NCI-H1105 (cell line): Measurements from ENCODE around the gene GNPDA1.
A peak's percentile ranks its signal among the peaks of the same experiment; 100 is the strongest.
"Not testable (repeated sequence)": the region's sequence is repeated elsewhere in the genome, so short reads cannot be mapped to it uniquely, and the experiment has no call there.

ENCODE experiments used
- DNase-seq: peaks from one replicate; lab custom pipeline; 2025; lab: John Stamatoyannopoulos, UW

GNPDA1 gene

GRCh38 chr5:142012792-142013388 is at the start of gene GNPDA1:
Gene GNPDA1 (minus strand): TSS chr5:142013027. CDS start chr5:142012035, 992 bp downstream.
- no peak for DNase-seq

- DNase-seq = no peak
These were observed 46.6 kb upstream of the GNPDA1 start for GRCh38 chr5:142059304-142059940.

DNA sequence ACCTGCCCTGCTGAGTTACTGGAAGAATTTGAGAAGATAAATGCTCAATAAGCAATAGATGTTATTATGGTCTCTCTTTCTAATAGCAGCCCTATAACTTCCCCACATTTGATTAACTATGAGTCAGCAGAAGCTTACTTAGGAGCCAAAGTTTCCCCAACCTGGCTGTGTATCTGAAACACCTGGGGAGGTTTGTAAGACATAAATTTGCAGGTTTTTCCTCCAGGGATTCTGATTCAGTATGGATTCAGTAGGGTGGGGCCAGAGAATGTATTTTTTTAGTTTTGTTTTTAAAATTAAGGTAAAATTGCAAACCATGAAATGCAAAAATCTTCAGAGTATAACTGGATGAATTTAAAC is 44.9 kb upstream of the GNPDA1 start:
- DNase-seq = no peak

DNA sequence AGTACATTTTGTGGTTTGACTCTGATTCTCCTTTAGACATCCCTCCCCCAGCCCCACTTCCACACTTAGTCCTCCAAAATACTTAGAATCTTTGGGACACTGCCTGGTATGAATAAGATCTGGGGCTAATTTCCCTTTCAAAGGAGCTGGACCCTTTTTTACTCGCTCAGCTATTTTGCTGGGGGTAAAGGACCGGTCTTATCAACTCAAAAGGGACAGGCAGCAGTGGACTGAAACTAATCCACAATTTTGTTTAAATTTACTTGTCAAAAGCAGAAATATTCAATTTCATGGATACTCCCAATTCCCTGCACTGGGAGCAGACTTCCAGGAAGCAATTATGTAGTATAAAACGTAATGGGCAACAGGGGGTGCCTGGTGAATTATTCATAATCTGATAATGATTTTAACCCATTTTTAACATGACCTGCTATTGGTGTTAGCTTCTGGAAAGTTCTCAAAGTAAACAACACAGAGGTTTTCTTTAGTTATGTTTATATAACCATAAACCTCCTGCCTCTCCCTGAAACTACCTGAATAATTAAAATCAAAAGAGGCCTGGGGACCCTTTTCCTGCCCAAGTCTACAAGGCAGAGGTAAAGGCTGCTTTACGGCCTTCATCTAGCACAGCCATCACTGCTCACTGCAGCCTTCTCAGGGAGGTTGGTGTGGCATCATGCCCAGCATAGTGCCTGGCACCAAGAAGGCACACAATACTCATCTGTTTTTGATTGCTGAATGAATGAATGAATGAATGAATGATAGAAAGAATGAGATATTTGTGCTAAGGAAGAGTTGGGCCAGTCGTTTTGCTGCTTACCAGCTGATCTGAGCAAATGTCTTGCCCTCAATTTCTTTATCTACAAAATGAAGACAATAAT is 44.2 kb upstream of the GNPDA1 start:
- DNase-seq = no peak

GRCh38 chr5:142055301-142055700 is 42.5 kb upstream of the GNPDA1 start:
- no peak for DNase-seq

DNA sequence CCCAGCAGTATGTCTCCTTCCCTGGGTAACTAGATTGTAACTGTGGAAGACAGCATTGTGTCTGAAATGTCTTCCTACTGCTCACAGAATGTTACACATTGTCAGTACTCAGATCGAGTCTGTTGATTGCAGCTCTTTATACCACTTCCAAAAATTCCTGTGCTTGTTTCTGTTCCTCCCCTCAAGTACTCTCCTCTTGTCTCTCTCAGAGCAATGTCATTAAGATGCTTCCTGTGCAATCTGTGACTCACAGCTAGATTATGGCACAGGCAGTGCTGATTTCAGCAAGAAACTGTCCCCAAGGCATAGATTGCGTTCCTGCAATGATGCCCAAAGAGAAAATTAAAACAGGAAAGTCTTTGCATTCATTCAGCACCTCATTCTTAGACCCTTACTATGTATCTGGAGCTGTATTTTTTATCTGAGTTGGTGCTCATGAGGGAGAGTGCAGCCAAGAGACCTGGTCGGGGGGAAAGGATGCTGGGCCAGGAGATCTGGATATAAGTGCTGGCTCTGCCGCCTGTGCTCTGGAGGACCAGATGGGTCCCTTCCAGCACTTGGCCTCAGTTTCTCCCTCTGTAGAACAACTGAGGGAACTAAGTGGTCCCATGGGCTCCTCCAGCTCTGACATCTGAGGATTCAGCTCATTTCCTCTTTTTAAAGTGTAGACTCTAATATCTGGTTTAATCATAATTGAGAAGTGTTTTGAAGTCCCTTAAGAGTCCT is 40.8 kb upstream of the GNPDA1 start:
- DNase-seq = no peak

GRCh38 chr5:142052026-142052425 is 39.2 kb upstream of the GNPDA1 start:
- not testable (repeated sequence) for DNase-seq

DNA sequence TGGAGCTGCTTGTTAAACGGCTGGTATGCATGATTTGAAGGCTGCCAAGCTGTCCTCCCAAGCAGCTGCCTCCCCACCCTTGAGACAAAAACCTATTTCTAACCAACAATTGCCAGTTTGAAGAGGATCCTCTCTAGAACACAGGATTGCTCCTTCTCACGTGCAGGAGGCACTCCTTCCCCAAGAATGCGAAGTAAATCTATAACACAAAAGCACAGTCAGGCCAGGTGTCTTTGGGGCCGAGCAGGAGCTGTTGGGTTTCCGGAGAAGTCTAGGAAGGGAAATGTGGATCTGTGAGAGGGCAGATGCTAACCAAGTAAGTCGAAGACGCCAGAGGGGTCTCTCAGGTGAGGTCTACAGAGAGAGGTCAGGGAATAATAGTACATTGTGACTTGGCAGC is 35.4 kb upstream of the GNPDA1 start:
- no peak for DNase-seq

DNA sequence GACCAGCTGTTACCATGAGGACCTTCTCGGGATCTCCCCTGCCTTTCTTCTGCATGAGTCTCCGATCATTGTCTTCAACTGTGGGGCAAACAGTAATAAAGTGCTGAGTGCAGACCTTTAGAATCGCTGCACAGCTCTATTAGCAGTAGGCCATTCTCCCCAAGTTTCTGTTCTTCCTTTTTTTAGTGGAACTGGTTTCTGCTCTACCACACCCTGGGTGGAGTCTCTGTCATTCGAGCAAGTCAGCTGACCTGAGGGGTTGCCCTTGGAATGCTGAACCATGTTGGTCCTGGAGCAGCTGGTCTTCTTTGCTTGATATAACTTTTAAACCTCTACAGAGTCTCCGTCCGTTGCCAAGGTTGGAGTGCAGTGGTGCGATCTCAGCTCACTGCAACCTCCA is 33.4 kb upstream of the GNPDA1 start:
- DNase-seq = no peak

DNA sequence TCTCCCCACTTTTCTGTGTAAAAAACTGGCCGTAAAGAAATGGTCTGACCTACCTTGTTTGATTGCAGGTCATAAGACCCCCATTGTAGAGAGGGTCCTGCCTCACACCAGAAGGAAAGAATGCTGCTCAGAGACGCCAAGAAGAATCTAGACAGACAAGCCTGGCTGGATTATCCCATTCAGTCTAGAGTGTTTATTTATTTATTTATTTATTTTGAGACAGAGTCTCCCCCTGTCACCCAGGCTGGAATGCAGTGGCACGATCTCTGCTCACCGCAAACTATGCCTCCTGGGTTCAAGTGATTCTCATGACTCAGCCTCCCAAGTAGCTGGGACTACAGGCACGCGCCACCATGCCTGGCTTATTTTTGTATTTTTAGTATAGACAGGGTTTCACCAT is 28.1 kb upstream of the GNPDA1 start:
- DNase-seq = not testable (repeated sequence)

- DNase-seq = no peak
These were observed 27.5 kb upstream of the GNPDA1 start for GRCh38 chr5:142040285-142040684.

DNA sequence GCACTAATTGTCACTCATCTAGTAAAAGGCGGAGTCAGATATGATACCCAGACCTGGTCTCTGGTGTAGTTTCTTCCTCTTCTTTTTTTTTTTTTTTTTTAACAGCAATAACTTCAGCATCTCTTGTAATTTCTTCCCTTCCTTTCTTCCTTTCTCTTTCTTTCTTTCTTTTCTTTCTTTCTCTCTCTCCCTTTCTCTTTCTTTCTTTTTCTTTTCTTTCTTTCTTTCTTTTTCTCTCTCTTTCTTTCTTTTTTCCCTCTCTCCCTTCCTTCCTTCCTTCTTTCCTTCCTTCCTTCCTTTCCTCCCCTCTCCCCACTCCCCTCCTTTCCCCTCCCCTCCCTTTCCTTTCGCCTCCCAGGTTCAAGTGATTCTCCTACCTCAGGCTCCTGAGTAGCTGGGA is 25.9 kb upstream of the GNPDA1 start:
- DNase-seq = no peak

- not testable (repeated sequence) for DNase-seq
These were observed 24.8 kb upstream of the GNPDA1 start for GRCh38 chr5:142037599-142037998.

GRCh38 chr5:142036918-142037317 is 24.1 kb upstream of the GNPDA1 start:
- no peak for DNase-seq

DNA sequence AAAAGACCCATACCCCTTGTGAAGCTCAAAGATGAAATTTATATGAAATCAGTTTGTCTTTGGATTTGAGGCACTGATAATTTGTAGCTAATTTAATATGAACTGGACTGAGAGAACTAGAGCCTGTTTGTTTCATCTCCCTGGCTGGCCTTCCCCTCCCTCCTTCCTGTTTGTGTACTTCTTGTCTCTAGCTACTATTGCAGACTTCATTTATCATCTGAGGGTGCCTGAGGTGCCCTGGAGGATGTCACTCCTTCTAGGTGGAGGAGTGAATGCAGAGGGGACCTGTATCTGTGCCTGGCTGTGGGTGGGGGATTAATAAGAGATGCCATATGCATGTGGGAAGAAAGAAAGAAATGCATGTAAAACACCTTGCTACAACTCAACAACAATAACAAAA is 22.2 kb upstream of the GNPDA1 start:
- DNase-seq = no peak

- not testable (repeated sequence) for DNase-seq
These were observed 21.1 kb upstream of the GNPDA1 start for GRCh38 chr5:142033632-142034567.

- no peak for DNase-seq
These were observed 20.2 kb upstream of the GNPDA1 start for GRCh38 chr5:142032747-142033631.

DNA sequence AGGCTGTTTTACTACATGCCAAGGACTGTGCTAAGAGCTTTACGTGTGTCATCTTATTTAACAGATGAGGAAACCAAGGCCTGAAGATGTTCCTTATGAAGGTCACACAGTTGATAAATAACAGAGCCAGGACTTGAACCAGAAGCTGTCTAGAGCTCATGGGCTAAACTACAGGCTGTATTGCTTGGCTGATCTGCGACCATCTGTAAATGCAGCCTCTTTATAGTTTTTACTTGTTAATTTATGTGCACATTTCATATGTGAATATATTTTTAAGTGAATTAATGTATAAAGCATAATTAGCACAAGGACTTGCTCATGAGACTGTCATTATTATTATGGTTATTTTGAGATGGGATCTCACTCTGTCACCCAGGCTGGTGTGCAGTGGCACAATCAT is 19.3 kb upstream of the GNPDA1 start:
- no peak for DNase-seq

- DNase-seq = no peak
These were observed 12.8 kb upstream of the GNPDA1 start for GRCh38 chr5:142025637-142026036.

DNA sequence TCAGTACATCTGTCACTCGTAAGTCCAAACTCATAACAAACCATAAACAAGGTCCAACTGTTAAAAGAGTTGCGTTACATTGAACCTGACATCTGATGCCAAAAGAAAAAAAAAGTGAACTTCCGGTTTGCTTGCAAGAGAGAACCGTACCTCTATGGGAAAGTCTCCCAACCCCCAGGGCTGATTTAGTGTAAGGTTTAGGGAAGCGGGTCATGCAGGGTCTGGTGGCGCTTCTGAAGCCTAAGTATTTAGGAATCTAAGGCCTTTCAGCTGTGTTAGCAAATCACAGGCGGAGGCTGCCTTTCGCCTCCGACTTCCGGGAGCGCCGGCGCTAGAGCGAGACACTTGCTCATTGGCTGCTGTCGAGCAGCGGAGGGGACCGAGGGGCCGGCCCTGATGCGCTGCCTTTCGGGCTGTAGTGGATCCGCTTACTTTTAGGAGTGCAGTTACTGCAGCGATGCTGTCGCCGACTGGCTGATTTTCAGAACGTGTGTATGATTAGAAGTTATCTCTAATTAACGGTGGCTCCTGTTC is 12.0 kb upstream of the GNPDA1 start:
- peak; percentile 75 for DNase-seq
